IMR-90 (cell line): Measurements from ENCODE around the gene RGS12. TPM values are rescaled to one million over a fixed set of nuclear protein-coding genes. Genes with fewer than 3 reads are reported as not detected.

ENCODE experiments used
- ATAC-seq: fragments of 200-7000 bp; cut with Tn5 transposase; 2 replicates; pipeline ENCODE4 v1.9.1; 2020; ENCODE audit warnings: low read depth, mild to moderate bottlenecking, moderate library complexity
- BruUV-seq: library from RNA; stranded (reverse); fragments of 400-500 nt; replicated peaks from 2 replicates; lab custom pipeline; 2021; lab: Mats Ljungman, UMichigan
- CTCF ChIA-PET: fragments of 300-600 bp; formaldehyde crosslinking; extraction: SDS; loops from one replicate; lab custom pipeline; 2021; ENCODE audit warnings: antibody characterized with exemption; lab: Yijun Ruan, JAX
- POLR2A ChIA-PET: fragments of 300-600 bp; sonication (Branson Sonifier 250); formaldehyde crosslinking; loops from one replicate; lab custom pipeline; 2022; ENCODE audit warnings: antibody characterized with exemption; ENCODE audit not compliant: unreplicated experiment; lab: Charles Lee
- DNase-seq: peaks from one replicate; pipeline ENCODE4 v3.0.0; 2013
- H2AFZ ChIP-seq: replicated peaks from 2 replicates; pipeline ENCODE3; 2013; ENCODE audit warnings: low read length, mild to moderate bottlenecking; ENCODE audit not compliant: poor library complexity
- H2AK5ac ChIP-seq: 2 replicates; pipeline ENCODE4 v1.6.1; 2013; ENCODE audit warnings: low read depth, low read length, inconsistent platforms
- H2AK9ac ChIP-seq: replicated peaks from 2 replicates; pipeline ENCODE3; 2013; ENCODE audit warnings: mild to moderate bottlenecking, low read depth, low read length, moderate library complexity; ENCODE audit not compliant: poor library complexity
- H2BK120ac ChIP-seq: 2 replicates; pipeline ENCODE4 v1.6.1; 2013; ENCODE audit warnings: low read depth, low read length, inconsistent platforms
- H2BK15ac ChIP-seq: 3 replicates; pipeline ENCODE4 v1.6.1; 2013; ENCODE audit warnings: low read depth, low read length, inconsistent platforms
- H2BK20ac ChIP-seq: 2 replicates; pipeline ENCODE4 v1.6.1; 2013; ENCODE audit warnings: low read depth, mild to moderate bottlenecking, inconsistent platforms, low read length, moderate library complexity
- H2BK5ac ChIP-seq: 2 replicates; pipeline ENCODE4 v1.6.1; 2013; ENCODE audit warnings: mild to moderate bottlenecking, low read depth, low read length, inconsistent platforms; ENCODE audit not compliant: poor library complexity, severe bottlenecking
- H3K14ac ChIP-seq: replicated peaks from 2 replicates; pipeline ENCODE4 v1.6.1; 2013; ENCODE audit warnings: low read depth, low read length, inconsistent platforms
- H3K18ac ChIP-seq: 2 replicates; pipeline ENCODE4 v1.6.1; 2013; ENCODE audit warnings: low read depth, low read length, control low read depth
- H3K23ac ChIP-seq: 2 replicates; pipeline ENCODE4 v1.6.1; 2013; ENCODE audit warnings: low read depth, low read length, inconsistent platforms
- H3K27ac ChIP-seq: 2 replicates; pipeline ENCODE4 v1.5.1; 2013; ENCODE audit warnings: mild to moderate bottlenecking, control low read depth, low read length; ENCODE audit not compliant: insufficient read depth
- H3K27me3 ChIP-seq: 2 replicates; pipeline ENCODE4 v1.6.1; 2013; ENCODE audit warnings: low read length; ENCODE audit not compliant: control insufficient read depth, insufficient read depth
- H3K36me3 ChIP-seq: 2 replicates; pipeline ENCODE4 v1.6.1; 2013; ENCODE audit warnings: low read length, mixed read lengths; ENCODE audit not compliant: control insufficient read depth, insufficient read depth
- H3K4ac ChIP-seq: 2 replicates; pipeline ENCODE4 v1.6.1; 2013; ENCODE audit warnings: low read depth, low read length, inconsistent platforms
- H3K4me1 ChIP-seq: 2 replicates; pipeline ENCODE4 v1.6.1; 2013; ENCODE audit warnings: low read length, mixed read lengths; ENCODE audit not compliant: control insufficient read depth, insufficient read depth
- H3K4me2 ChIP-seq: 2 replicates; pipeline ENCODE4 v1.6.1; 2013; ENCODE audit warnings: low read depth, mild to moderate bottlenecking, control low read depth, low read length, moderate library complexity
- H3K4me3 ChIP-seq: 2 replicates; pipeline ENCODE4 v1.5.1; 2013; ENCODE audit warnings: low read depth, mild to moderate bottlenecking, control low read depth, low read length, moderate library complexity; ENCODE audit not compliant: insufficient read depth
- H3K56ac ChIP-seq: 2 replicates; pipeline ENCODE4 v1.6.1; 2013; ENCODE audit warnings: low read length, inconsistent platforms; ENCODE audit not compliant: insufficient read depth; ENCODE audit errors: extremely low read depth
- H3K79me1 ChIP-seq, 2 experiments: 2 replicates each; pipeline ENCODE4 v1.6.1; 2013; ENCODE audit warnings: low read length in 2 of 2, inconsistent platforms in 1 of 2, low read depth in 1 of 2
- H3K9ac ChIP-seq: 2 replicates; pipeline ENCODE4 v1.6.1; 2013; ENCODE audit warnings: low read depth, low read length, control low read depth
- H3K9me1 ChIP-seq: 2 replicates; pipeline ENCODE4 v1.6.1; 2013; ENCODE audit warnings: low read length, inconsistent platforms; ENCODE audit not compliant: insufficient read depth
- H3K9me3 ChIP-seq: 2 replicates; pipeline ENCODE4 v1.6.1; 2013; ENCODE audit warnings: low read length; ENCODE audit not compliant: control insufficient read depth, insufficient read depth
- H4K20me1 ChIP-seq: 2 replicates; pipeline ENCODE4 v1.6.1; 2013; ENCODE audit warnings: low read length, inconsistent platforms; ENCODE audit not compliant: insufficient read depth
- H4K5ac ChIP-seq: 2 replicates; pipeline ENCODE4 v1.6.1; 2013; ENCODE audit warnings: mild to moderate bottlenecking, low read depth, low read length, control low read depth
- H4K8ac ChIP-seq, 2 experiments: 2 replicates each; pipeline ENCODE4 v1.6.1; 2013; ENCODE audit warnings: low read depth in 2 of 2, low read length in 2 of 2, control low read depth in 1 of 2, inconsistent platforms in 1 of 2
- H4K91ac ChIP-seq: 2 replicates; pipeline ENCODE4 v1.6.1; 2013; ENCODE audit warnings: low read depth, low read length, inconsistent platforms; ENCODE audit not compliant: insufficient read depth
- BHLHE40 ChIP-seq: fragments of 150-350 bp; IDR thresholded peaks from 2 replicates; pipeline ENCODE4 v1.6.1; 2016; ENCODE audit warnings: mild to moderate bottlenecking, low read depth, low read length
- CEBPB ChIP-seq: IDR thresholded peaks from 2 replicates; pipeline ENCODE4 v1.6.1; 2012; ENCODE audit warnings: low read depth, low read length, improper control_type of control experiment
- CHD1 ChIP-seq: IDR thresholded peaks from 2 replicates; pipeline ENCODE4 v1.6.1; 2012; ENCODE audit warnings: low read depth, low read length, improper control_type of control experiment
- CTCF ChIP-seq: conservative IDR thresholded peaks from 2 replicates; pipeline ENCODE4 v1.5.1; 2012; ENCODE audit warnings: mild to moderate bottlenecking, low read depth, low read length, improper control_type of control experiment
- ELK1 ChIP-seq: fragments of 150-350 bp; IDR thresholded peaks from 2 replicates; pipeline ENCODE4 v1.6.1; 2016; ENCODE audit warnings: low read depth, mild to moderate bottlenecking, low read length, moderate library complexity, borderline replicate concordance
- FOS ChIP-seq: fragments of 150-350 bp; IDR thresholded peaks from 2 replicates; pipeline ENCODE4 v1.6.1; 2016; ENCODE audit warnings: low read depth, low read length
- MAFK ChIP-seq: IDR thresholded peaks from 2 replicates; pipeline ENCODE4 v1.6.1; 2012; ENCODE audit warnings: low read depth, low read length, improper control_type of control experiment
- MXI1 ChIP-seq: IDR thresholded peaks from 2 replicates; pipeline ENCODE4 v1.6.1; 2012; ENCODE audit warnings: low read depth, mild to moderate bottlenecking, low read length, moderate library complexity, borderline replicate concordance
- NFE2L2 ChIP-seq: fragments of 150-350 bp; IDR thresholded peaks from 2 replicates; pipeline ENCODE4 v1.6.1; 2016; ENCODE audit warnings: low read depth, mild to moderate bottlenecking, low read length
- RAD21 ChIP-seq: IDR thresholded peaks from 2 replicates; pipeline ENCODE4 v1.6.1; 2012; ENCODE audit warnings: low read length, improper control_type of control experiment
- RCOR1 ChIP-seq: IDR thresholded peaks from 2 replicates; pipeline ENCODE4 v1.6.1; 2012; ENCODE audit warnings: mild to moderate bottlenecking, low read length, improper control_type of control experiment; ENCODE audit not compliant: insufficient replicate concordance
- RFX5 ChIP-seq: IDR thresholded peaks from 2 replicates; pipeline ENCODE4 v1.8.0; 2012; ENCODE audit warnings: low read depth, mild to moderate bottlenecking, low read length, moderate library complexity
- SMC3 ChIP-seq: fragments of 150-350 bp; IDR thresholded peaks from 2 replicates; pipeline ENCODE4 v1.6.1; 2016; ENCODE audit warnings: low read depth, mild to moderate bottlenecking, antibody characterized with exemption, low read length, moderate library complexity
- USF2 ChIP-seq: fragments of 150-350 bp; IDR thresholded peaks from 2 replicates; pipeline ENCODE4 v1.6.1; 2017; ENCODE audit warnings: mild to moderate bottlenecking, antibody characterized with exemption, low read length, low read depth
- WGBS, 2 experiments: methylation state at CpG; one replicate each; pipeline versions ENCODE4 v1.1.5 to v1.1.7; 2013; ENCODE audit warnings: missing lambda C conversion rate in 2 of 2; ENCODE audit not compliant: insufficient read length in 1 of 2; ENCODE audit errors: extremely low coverage in 2 of 2; 5-methylcytosine and 5-hydroxymethylcytosine counted together
- dilution Hi-C: fragments of 300-500 bp; cut with HindIII; formaldehyde crosslinking; loops from one replicate; pipeline ENCODE4 v1.14.3; 2018; ENCODE audit warnings: low sequenced_read_pairs; ENCODE audit not compliant: unreplicated experiment
- in situ Hi-C: fragments of 300-500 bp; cut with MboI; formaldehyde crosslinking; loops from 3 replicates; pipeline ENCODE4 v1.14.3; 2019; ENCODE audit warnings: low sequenced_read_pairs, inconsistent platforms, mixed read lengths
- intact Hi-C: fragments of 100-400 bp; cut with micrococcal nuclease; formaldehyde crosslinking; loops from 2 replicates; pipeline ENCODE4 v1.10.0; 2022
- polyA plus RNA-seq, 3 experiments: library from polyadenylated mRNA; depleted of rRNA; stranded (reverse); fragments of >200 nt; gene quantifications; 2 replicates each; pipeline ENCODE4 v1.2.3, GENCODE V29; 2012; ENCODE audit warnings: low replicate concordance in 1 of 3
- total RNA-seq: library from RNA; depleted of rRNA; stranded (reverse); fragments of >200 nt; gene quantifications from 2 replicates; pipeline ENCODE4 v1.2.3, GENCODE V29; 2012

The RGS12 gene
- total and polyA plus RNA-seq, 2 of the 4 experiments (the other 2 are of a cell fraction) = 11.8 to 12.0 TPM

GRCh38 chr4:3246458-3247398 lies 46.1 kb upstream of the RGS12 start:
- Histone ChIP-seq H4K8ac (no peak overlapping the region), H3K36me3 (peaks cover 10% of the 10 kb centered on the region; the same call in 1 of the 2 replicates), H3K4ac (no peak overlapping the region), H3K18ac (no peak overlapping the region), H3K79me1 (peaks cover 0 to 3% of the 10 kb centered on the region in 2 experiments; a peak in 1 of 4 replicates), H2AK9ac (peak overlapping the region; percentile 37), H2BK120ac (no peak overlapping the region), H2AK5ac (no peak overlapping the region), H4K20me1 (peaks cover 8% of the 10 kb centered on the region), H3K4me1 (peaks cover 4% of the 10 kb centered on the region), H3K4me3 (no peak overlapping the region), H2AFZ (no peak overlapping the region), H3K4me2 (no peak overlapping the region), H4K5ac (no peak overlapping the region), H3K56ac (no peak overlapping the region), H3K27ac (no peak overlapping the region), H3K9me1 (peaks cover 5% of the 10 kb centered on the region; the same call in 1 of the 2 replicates), H3K27me3 (no peaks in the 10 kb centered on the region), H3K14ac (no peak overlapping the region), H4K91ac (no peak overlapping the region), H2BK15ac (no peak overlapping the region), H2BK20ac (no peak overlapping the region), H3K9ac (no peak overlapping the region), H3K9me3 (no peaks in the 10 kb centered on the region), H2BK5ac (no peak overlapping the region), H3K23ac (no peak overlapping the region)
- WGBS, 2 experiments = 82% methylated on average over 5 of the region's 16 CpGs; no CpG with 5 or more reads in 1 of the 2 experiments
- no TSS peak for BruUV-seq
- ATAC-seq = no peak
- POLR2A ChIA-PET = no interaction called here
- intact Hi-C loops (no loop called here), dilution Hi-C loops (no loop called here), in situ Hi-C loops (no loop called here)
- CTCF ChIA-PET = interaction anchor here (0.6 kb wide), 1 partner anchor 25 kb away, joined by 3 read pairs; no protein-coding TSS in a partner anchor
- no peak for DNase-seq
- TF ChIP-seq NFE2L2 = no peak
- no peak for TF ChIP-seq RCOR1
- no peak for TF ChIP-seq RFX5
- TF ChIP-seq BHLHE40 = no peak
- no peak for TF ChIP-seq USF2
- TF ChIP-seq MAFK = no peak
- no peak for TF ChIP-seq CTCF
- TF ChIP-seq FOS = no peak
- no peak for TF ChIP-seq ELK1
- no peak for TF ChIP-seq SMC3
- no peak for TF ChIP-seq RAD21
- no peak for TF ChIP-seq MXI1
- no peak for TF ChIP-seq CEBPB
- no peak for TF ChIP-seq CHD1
